A673 (cell line): ENCODE measurements around the gene P4HA1.

Experiments used
- EZH2 ChIP-seq: fragments of 200-600 bp; sonication (generic); IDR thresholded peaks from 2 replicates; pipeline ENCODE4 v1.6.1; 2017; ENCODE audit warnings: borderline replicate concordance, low read depth, mild to moderate bottlenecking, mixed read lengths, antibody characterized with exemption, low read length; ENCODE audit not compliant: poor library complexity, severe bottlenecking
- TF ChIP-seq, protein P1 (sequence below): fragments of 300-800, 200-600 bp; sonication (generic); conservative IDR thresholded peaks from 2 replicates; pipeline ENCODE4 v1.5.1; 2017; ENCODE audit warnings: low read depth, mild to moderate bottlenecking, antibody characterized with exemption, low read length, moderate library complexity, mixed read lengths

DNA sequence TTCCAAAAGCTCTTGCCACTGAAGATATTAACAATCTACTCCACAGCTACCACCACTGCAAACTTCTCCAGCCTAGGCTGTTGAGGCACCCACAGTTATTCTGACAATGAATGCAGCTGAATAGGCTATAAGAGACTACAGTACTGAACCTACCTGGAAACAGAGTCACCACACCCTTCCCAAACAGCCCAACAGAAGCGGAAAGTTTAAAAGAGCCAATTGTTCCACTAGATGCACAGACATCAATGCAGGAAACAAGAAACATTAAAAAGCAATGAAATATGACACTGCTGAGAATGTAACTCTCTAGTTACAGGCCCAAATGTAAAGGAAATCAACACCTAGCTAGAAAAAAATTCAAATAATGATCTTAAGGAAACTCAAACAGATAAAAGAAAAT is 77.6 kb downstream of the P4HA1 start:
- TF ChIP-seq, protein P1, sequence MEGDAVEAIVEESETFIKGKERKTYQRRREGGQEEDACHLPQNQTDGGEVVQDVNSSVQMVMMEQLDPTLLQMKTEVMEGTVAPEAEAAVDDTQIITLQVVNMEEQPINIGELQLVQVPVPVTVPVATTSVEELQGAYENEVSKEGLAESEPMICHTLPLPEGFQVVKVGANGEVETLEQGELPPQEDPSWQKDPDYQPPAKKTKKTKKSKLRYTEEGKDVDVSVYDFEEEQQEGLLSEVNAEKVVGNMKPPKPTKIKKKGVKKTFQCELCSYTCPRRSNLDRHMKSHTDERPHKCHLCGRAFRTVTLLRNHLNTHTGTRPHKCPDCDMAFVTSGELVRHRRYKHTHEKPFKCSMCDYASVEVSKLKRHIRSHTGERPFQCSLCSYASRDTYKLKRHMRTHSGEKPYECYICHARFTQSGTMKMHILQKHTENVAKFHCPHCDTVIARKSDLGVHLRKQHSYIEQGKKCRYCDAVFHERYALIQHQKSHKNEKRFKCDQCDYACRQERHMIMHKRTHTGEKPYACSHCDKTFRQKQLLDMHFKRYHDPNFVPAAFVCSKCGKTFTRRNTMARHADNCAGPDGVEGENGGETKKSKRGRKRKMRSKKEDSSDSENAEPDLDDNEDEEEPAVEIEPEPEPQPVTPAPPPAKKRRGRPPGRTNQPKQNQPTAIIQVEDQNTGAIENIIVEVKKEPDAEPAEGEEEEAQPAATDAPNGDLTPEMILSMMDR, result no peak
- TF ChIP-seq EZH2, result no peak
